ENCODE measurements around the gene NPR3.
"Not testable (repeated sequence)": the region's sequence is repeated elsewhere in the genome, so short reads cannot be mapped to it uniquely, and the experiment has no call there.

Gene NPR3

GRCh38 chr5:32769711-32770110 is 58.6 kb downstream of the NPR3 start:
- DNase-seq: no peak

GRCh38 chr5:32770444-32770843 is 59.3 kb downstream of the NPR3 start:
- DNase-seq: no peak

GRCh38 chr5:32771037-32771436 is 59.9 kb downstream of the NPR3 start:
- no peak for DNase-seq

DNA sequence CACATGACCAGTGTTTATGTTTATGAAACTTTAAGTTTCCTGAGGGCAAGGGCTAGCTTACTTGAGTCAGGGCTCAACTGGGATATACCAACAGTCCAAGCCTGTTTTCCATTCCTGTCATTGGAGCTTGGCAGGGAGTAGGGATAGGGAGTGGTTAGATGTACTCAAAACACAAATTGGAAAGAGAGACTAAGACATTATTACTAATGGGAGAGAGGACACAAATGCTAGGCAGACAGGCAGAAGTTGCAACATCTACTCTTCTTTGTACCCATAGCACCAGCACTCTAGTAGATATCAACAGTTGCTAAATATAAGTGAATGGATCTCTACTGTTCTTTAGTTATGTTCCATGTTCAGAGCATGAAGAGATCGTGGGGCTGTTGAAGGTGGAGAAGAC is 62.8 kb downstream of the NPR3 start:
- DNase-seq: no peak

GRCh38 chr5:32776200-32776599 is 65.1 kb downstream of the NPR3 start:
- DNase-seq: no peak

- DNase-seq: no peak
These were observed 66.1 kb downstream of the NPR3 start for GRCh38 chr5:32777222-32777621.

- DNase-seq: no peak
These were observed 66.6 kb downstream of the NPR3 start for GRCh38 chr5:32777733-32778132.

DNA sequence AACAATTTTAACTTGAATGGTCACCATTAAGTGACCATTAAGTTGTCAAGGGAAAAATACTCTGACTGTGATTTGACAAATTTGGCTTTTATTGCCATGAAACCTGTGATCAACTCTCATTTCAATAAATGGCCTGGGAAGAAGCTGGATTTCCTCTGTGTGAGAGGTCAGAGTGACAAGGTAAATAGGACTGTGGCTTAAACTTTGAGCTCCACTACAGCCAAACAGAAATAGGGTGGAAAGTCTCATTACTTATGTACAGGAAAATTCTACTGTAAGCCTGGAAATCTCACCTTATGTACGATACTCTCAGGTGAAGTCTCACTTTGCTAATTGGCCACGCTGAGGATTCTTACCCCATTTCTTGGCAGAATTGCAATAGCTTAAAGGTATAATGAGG is 67.3 kb downstream of the NPR3 start:
- DNase-seq: no peak

- no peak for DNase-seq
These were observed 68.8 kb downstream of the NPR3 start for GRCh38 chr5:32779754-32780415.

DNA sequence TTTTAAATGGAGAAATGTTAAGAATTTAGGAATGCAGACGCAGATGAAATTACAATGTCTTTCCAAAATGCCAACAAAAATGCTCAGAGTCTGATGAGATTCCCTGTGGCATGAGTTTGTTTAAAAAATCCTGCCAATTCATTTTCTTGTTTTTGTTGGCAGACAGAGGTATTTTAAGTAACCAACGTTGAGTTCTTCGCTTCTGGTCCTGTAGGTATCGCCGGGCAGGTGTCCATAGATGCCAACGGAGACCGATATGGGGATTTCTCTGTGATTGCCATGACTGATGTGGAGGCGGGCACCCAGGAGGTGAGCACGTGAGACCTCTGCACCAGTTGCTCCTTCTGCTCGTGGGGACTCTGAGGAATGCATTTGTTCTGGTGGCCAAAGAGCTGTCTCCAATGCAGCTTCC is 69.4 kb downstream of the NPR3 start:
- DNase-seq: no peak

DNA sequence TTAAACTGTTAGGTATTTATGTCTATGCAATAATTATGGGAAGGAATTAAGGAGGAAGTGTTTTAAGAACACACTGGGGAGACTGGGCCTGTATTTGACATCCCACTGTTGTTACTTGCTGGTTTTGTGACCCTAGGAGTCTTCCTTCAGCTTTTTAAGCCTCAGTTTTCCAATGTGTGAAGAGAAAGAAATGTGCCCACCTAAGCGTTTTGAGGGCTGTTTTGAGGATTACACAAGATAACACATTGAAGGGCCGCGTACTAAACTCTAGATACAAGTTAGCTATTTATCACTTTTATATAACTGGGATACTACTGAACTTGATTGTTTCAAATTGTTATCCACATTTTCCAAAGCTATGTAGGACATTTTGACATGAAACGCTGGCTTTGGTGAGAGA is 72.5 kb downstream of the NPR3 start:
- DNase-seq: no peak

DNA sequence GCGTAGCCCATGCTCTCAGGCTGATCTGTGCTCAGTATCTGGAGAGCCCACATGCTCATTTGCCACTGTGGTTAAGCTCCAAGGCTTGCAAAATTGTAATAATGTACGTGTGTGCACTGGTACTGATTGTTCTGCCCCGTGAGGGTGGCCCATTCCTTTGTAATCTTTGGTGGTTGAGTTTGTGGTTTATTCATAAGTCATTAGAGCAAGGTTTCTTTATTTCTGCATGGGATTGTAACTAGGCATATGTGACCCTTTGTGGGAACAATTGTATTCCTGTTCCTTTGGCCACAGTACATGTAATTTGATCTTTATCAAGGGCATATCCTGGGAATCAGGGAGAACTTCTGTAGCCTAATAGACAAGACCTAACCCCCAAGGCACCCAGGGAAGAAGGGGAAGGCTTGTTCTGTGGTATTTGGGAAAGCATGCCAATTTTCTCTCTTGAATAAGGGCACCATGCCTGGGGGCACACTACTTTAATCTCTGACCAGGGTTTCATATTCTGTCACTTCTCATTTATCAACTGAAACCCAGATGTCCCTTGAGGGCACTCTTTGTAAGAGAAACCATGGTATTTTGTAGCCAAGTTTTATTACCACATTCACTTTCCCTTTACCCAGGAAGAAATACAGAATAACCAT is 74.6 kb downstream of the NPR3 start:
- DNase-seq: no peak

DNA sequence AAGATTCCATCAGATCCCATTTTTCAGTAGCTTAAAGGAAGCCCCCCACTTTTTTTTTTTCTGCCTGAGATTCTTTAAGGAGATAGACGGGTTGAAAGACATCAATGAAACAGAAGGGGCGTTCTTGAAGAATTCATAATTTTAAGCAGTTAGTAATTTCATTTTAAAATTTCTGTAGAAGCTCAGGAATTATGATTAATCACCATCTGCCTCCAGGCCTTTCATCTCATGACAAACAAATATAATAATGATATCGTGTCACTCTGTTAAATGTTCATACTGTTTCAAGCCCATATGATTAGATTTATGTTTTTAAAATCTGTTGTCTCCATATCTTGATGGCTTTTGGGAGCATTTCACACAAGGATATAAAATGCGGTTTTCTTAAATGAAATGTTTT is 75.2 kb downstream of the NPR3 start:
- DNase-seq: no peak

- DNase-seq: no peak
These were observed 79.4 kb downstream of the NPR3 start for GRCh38 chr5:32790411-32790951.

GRCh38 chr5:32791536-32792243 is 80.6 kb downstream of the NPR3 start:
- no peak for DNase-seq

- DNase-seq: no peak
These were observed 83.0 kb downstream of the NPR3 start for GRCh38 chr5:32794086-32794485.

DNA sequence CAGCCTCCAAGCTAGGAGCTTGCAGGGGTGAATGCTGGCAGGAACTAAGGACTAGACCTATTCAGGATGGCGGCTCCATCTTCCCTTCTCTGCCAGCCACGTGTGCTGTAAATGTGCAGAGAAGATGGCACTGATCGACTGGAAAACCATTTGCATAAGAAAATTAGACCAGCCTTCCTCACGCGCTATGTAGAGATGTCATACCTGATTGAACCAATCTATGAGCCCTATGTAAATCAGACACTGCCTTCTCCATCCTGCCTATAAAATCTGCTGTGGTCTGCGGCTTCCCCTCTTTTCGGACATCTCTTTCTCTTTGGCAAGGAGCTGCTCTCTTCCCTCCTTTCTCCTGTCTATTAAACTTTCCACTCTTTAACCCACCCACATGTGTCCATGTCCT is 91.6 kb downstream of the NPR3 start:
- no peak for DNase-seq

DNA sequence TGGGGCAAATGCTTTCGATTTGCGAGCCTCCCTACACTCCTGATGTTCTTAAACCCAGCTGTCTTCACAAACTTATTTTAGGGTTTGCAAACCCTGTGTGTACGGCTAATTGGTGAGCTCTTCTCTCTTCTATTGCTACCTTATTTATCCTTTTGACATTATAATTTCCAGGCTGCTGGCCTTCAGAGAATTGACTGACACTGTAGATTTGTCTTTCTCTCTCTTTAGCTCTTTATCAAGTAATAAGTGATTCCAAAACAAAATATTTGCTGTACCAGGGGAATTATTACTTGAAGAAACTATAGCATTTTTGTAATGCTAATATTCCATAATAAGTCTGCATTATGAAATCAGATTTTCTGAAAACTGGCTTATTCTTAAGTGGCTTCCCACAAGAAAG is 92.5 kb downstream of the NPR3 start:
- DNase-seq: no peak

GRCh38 chr5:32805462-32805861 is 94.3 kb downstream of the NPR3 start:
- not testable (repeated sequence) for DNase-seq

DNA sequence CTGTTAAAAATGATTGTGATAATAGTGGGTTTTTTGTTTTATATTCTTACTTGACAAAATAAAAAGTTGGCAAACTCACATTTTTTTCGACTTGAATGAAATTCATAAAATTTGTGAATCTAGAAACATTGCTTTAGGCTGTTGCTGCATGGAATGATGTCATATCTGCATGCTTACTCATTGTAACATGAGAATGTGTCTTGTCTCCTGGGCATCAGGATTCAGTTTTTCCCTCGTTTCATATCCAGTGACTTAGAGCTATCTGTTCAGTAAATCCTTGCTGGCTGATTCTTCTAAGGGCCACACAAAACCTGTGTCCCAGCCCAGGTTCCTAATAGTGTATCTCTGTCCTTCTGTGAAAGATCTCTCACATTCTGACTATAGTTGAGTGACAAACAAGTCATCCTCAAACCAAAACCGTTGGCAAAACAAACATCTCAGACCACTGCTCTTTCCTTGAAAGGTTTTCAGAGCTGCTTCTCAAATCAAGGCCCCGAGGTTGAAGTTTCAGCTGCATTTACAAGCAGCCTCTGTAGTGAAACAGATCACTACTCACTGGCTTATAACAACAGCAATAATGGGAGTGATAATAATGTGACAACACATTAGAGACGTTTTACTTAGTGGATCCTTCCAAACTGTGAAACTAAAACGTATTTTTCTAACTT is 95.0 kb downstream of the NPR3 start:
- no peak for DNase-seq

DNA sequence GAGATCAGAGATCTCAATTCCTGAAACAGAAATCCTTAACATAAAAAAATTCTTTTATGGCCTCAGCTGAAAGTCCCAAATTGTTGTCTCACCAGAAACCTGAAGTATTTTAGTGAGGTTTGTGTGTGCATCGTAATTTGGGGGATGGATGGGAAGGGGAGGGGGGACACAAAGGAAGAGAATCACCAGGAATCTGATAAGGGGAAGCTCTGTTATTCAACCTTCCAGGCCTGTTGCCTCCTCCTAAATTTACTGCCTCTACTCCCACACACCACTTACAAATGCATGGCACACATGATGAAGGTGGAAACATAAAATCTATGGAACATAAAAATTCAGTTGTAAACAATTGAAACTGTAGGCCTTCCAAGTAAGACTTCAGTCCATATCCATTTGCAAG is 97.7 kb downstream of the NPR3 start:
- DNase-seq: no peak

- DNase-seq: no peak
These were observed 99.7 kb downstream of the NPR3 start for GRCh38 chr5:32810804-32811203.

DNA sequence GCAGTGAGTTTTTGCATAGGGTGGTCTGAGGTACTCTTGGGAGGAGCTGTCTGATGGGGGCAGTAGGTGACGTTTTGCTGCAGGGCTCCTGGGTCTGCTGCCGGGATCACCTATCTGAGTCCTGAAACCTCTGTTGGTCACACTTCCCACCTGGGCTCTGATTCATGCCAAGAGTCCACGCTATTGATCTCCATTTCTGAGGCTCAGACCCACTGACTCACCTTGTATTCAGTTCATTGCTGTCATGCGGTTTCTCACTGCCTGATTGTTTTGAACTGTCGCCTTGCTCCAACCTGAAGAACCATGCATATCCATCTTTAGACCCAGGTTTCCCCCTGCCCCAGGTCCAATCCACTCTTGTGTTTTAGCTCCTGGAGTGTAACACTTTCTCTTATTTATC is 101.3 kb downstream of the NPR3 start:
- DNase-seq: no peak

DNA sequence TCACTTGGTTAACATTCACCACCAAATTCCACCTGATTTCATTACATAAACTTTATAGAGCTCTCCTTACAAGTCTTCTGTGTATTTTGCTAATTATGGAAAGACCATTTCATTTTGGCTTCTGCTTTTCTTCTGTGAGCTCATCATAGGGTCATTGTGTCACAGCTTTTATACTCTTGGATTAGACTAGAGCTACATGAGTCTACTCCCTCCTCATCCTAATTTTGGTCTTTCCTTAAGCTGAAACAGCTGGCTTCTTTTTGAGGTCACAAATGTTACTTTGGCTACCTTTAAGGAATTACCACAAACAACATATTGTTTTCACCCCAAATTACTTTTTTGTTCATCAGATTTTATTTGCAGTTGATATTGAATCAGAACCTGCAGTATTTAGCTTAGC is 103.0 kb downstream of the NPR3 start:
- DNase-seq: no peak

Measured in activated CD4-positive, CD25-positive, alpha-beta regulatory T cell treated with anti-CD3 and anti-CD28 coated beads, Interleukin-2, amount 50 U/mL, for 72 hours (primary cell).